Aortic smooth muscle cell (primary cell): Measurements from ENCODE around the gene ADAMTS16. TPM values are rescaled to one million over a fixed set of nuclear protein-coding genes. Genes with fewer than 3 reads are reported as not detected.

ENCODE experiments used
- total RNA-seq: library from RNA; depleted of rRNA; stranded (reverse); fragments of >200 nt; gene quantifications from 2 replicates; pipeline ENCODE4 v1.2.3, GENCODE V29; 2014

Gene ADAMTS16
- under 0.01 TPM in 1 of 2 replicates, not detected in the other for total RNA-seq

GRCh38 chr5:5139777-5140478 lies at the start of gene ADAMTS16:
Gene ADAMTS16, plus strand, starts transcription at chr5:5140330. Its CDS starts 138 bp downstream, at chr5:5140468.

